WTC11 (cell line): ENCODE results near the gene HSPA12A. TPM values are rescaled to one million over a fixed set of nuclear protein-coding genes. Genes with fewer than 3 reads are reported as not detected.

Experiments used
- ATAC-seq: fragments of 200-7000 bp; cut with Tn5 transposase; 2 replicates; pipeline ENCODE4 v1.10.0; 2021; ENCODE audit warnings: mild to moderate bottlenecking, moderate library complexity
- CTCF ChIA-PET: fragments of 300-600 bp; sonication (Branson Sonifier 250); formaldehyde crosslinking; loops from one replicate; lab custom pipeline; 2021; ENCODE audit warnings: antibody characterized with exemption; lab: Charles Lee
- POLR2A ChIA-PET: fragments of 350-600 bp; sonication (Branson Sonifier 250); formaldehyde crosslinking; loops from one replicate; lab custom pipeline; 2021; ENCODE audit warnings: antibody characterized with exemption; lab: Charles Lee
- DNase-seq: peaks from one replicate; pipeline ENCODE4 v3.0.0; 2021; ENCODE audit warnings: low spot score
- H3K27ac Mint-ChIP-seq: 2 replicates; pipeline ENCODE4 v1.8.0; 2021; ENCODE audit warnings: mixed read lengths
- H3K27me3 Mint-ChIP-seq: 2 replicates; pipeline ENCODE4 v1.8.0; 2021; ENCODE audit warnings: low read depth, mild to moderate bottlenecking, moderate library complexity, mixed read lengths
- H3K36me3 Mint-ChIP-seq: 2 replicates; pipeline ENCODE4 v1.8.0; 2021; ENCODE audit warnings: mixed read lengths
- H3K4me1 Mint-ChIP-seq: 2 replicates; pipeline ENCODE4 v1.8.0; 2022; ENCODE audit warnings: mixed read lengths
- H3K4me3 Mint-ChIP-seq: 2 replicates; pipeline ENCODE4 v1.8.0; 2021; ENCODE audit warnings: mild to moderate bottlenecking, moderate library complexity, mixed read lengths
- H3K9me3 Mint-ChIP-seq: 2 replicates; pipeline ENCODE4 v1.8.0; 2021; ENCODE audit warnings: mixed read lengths
- AFF4 ChIP-seq: sonication (generic); formaldehyde crosslinking; IDR thresholded peaks from 2 replicates; pipeline ENCODE4 v1.8.1; 2023; ENCODE audit warnings: mild to moderate bottlenecking, missing genetic modification reagents, borderline replicate concordance
- ARID4B ChIP-seq: sonication (generic); formaldehyde crosslinking; IDR thresholded peaks from 2 replicates; pipeline ENCODE4 v1.8.0; 2023; ENCODE audit warnings: missing genetic modification reagents, mild to moderate bottlenecking, borderline replicate concordance
- CREM ChIP-seq: sonication (generic); formaldehyde crosslinking; IDR thresholded peaks from 2 replicates; pipeline ENCODE4 v1.8.1; 2022; ENCODE audit warnings: mild to moderate bottlenecking, missing genetic modification reagents, moderate library complexity
- E2F1 ChIP-seq: sonication (generic); formaldehyde crosslinking; IDR thresholded peaks from 2 replicates; pipeline ENCODE4 v1.8.0; 2022; ENCODE audit warnings: mild to moderate bottlenecking, missing genetic modification reagents
- ERG ChIP-seq: fragments of 250-450 bp; sonication (Bioruptor Pico); IDR thresholded peaks from 2 replicates; pipeline ENCODE4 v1.8.0; 2021; ENCODE audit warnings: mild to moderate bottlenecking
- FOXP4 ChIP-seq: sonication (generic); formaldehyde crosslinking; IDR thresholded peaks from 2 replicates; pipeline ENCODE4 v1.8.0; 2022; ENCODE audit warnings: mild to moderate bottlenecking, missing genetic modification reagents
- HMGA2 ChIP-seq: fragments of 250-450 bp; sonication (Bioruptor Pico); IDR thresholded peaks from 2 replicates; pipeline ENCODE4 v1.4.0; 2021; ENCODE audit warnings: mild to moderate bottlenecking, moderate library complexity
- IRF2 ChIP-seq: sonication (generic); formaldehyde crosslinking; IDR thresholded peaks from 2 replicates; pipeline ENCODE4 v1.8.0; 2022; ENCODE audit warnings: low read depth, missing genetic modification reagents, borderline replicate concordance
- JUN ChIP-seq: sonication (generic); formaldehyde crosslinking; IDR thresholded peaks from 2 replicates; pipeline ENCODE4 v1.8.0; 2023; ENCODE audit warnings: mild to moderate bottlenecking, missing genetic modification reagents
- KAT7 ChIP-seq: sonication (generic); formaldehyde crosslinking; IDR thresholded peaks from 2 replicates; pipeline ENCODE4 v1.8.1; 2023; ENCODE audit warnings: missing genetic modification reagents, mild to moderate bottlenecking, borderline replicate concordance
- MXD4 ChIP-seq: fragments of 250-450 bp; sonication (Bioruptor Pico); IDR thresholded peaks from 2 replicates; pipeline ENCODE4 v1.8.0; 2021; ENCODE audit warnings: mild to moderate bottlenecking, moderate library complexity, borderline replicate concordance
- OVOL2 ChIP-seq: fragments of 250-450 bp; sonication (Bioruptor Pico); IDR thresholded peaks from 2 replicates; pipeline ENCODE4 v1.9.0; 2021; ENCODE audit warnings: mild to moderate bottlenecking, borderline replicate concordance
- SMAD3 ChIP-seq: sonication (generic); formaldehyde crosslinking; IDR thresholded peaks from 2 replicates; pipeline ENCODE4 v1.8.0; 2022; ENCODE audit warnings: missing genetic modification reagents, mild to moderate bottlenecking, borderline replicate concordance
- SOX15 ChIP-seq: fragments of 250-450 bp; sonication (Bioruptor Pico); IDR thresholded peaks from 2 replicates; pipeline ENCODE4 v1.9.0; 2021; ENCODE audit warnings: mild to moderate bottlenecking
- TEAD4 ChIP-seq: sonication (generic); formaldehyde crosslinking; IDR thresholded peaks from 2 replicates; pipeline ENCODE4 v1.8.0; 2022; ENCODE audit warnings: mild to moderate bottlenecking, missing genetic modification reagents
- ZNF219 ChIP-seq: sonication (generic); formaldehyde crosslinking; IDR thresholded peaks from 2 replicates; pipeline ENCODE4 v1.8.0; 2023; ENCODE audit warnings: missing genetic modification reagents, mild to moderate bottlenecking, borderline replicate concordance
- ZNF263 ChIP-seq: sonication (generic); formaldehyde crosslinking; IDR thresholded peaks from 2 replicates; pipeline ENCODE4 v1.8.1; 2022; ENCODE audit warnings: low read depth, mild to moderate bottlenecking, moderate library complexity, missing genetic modification reagents
- ZNF281 ChIP-seq: sonication (generic); formaldehyde crosslinking; IDR thresholded peaks from 2 replicates; pipeline ENCODE4 v1.8.0; 2023; ENCODE audit warnings: mild to moderate bottlenecking, missing genetic modification reagents
- ZNF396 ChIP-seq: fragments of 250-450 bp; sonication (Bioruptor Pico); IDR thresholded peaks from 2 replicates; pipeline ENCODE4 v1.8.0; 2021; ENCODE audit warnings: mild to moderate bottlenecking, moderate library complexity, borderline replicate concordance
- ZNF416 ChIP-seq: fragments of 250-450 bp; sonication (Bioruptor Pico); IDR thresholded peaks from 2 replicates; pipeline ENCODE4 v1.9.0; 2021; ENCODE audit warnings: mild to moderate bottlenecking, inconsistent platforms
- total RNA-seq: library from RNA; stranded (reverse); gene quantifications from 3 replicates; pipeline ENCODE4 v1.2.3, GENCODE V29; 2021

The HSPA12A gene
- total RNA-seq, 1 experiment from 2014 or later: 7.2 TPM

GRCh38 chr10:116668446-116668845, 73.9 kb downstream of the HSPA12A start:
- no peaks in the 10 kb centered on the region for H3K27me3 Mint-ChIP-seq
- ATAC-seq (no peak), DNase-seq (no peak)
- peaks cover 40% of the 10 kb centered on the region for H3K4me1 Mint-ChIP-seq
- no peak overlapping the region for H3K4me3 Mint-ChIP-seq
- H3K27ac Mint-ChIP-seq: no peak overlapping the region
- CTCF ChIA-PET: no interaction called here
- peaks cover 6% of the 10 kb centered on the region for H3K9me3 Mint-ChIP-seq
- POLR2A ChIA-PET: no interaction called here
- no peak for TF ChIP-seq CREM (CRISPR knock-in tag)
- TF ChIP-seq ZNF263 (CRISPR knock-in tag): no peak
- TF ChIP-seq ZNF281 (CRISPR knock-in tag): no peak
- TF ChIP-seq ARID4B (CRISPR knock-in tag): no peak
- no peak for TF ChIP-seq TEAD4 (CRISPR knock-in tag)
- no peak for TF ChIP-seq MXD4
- no peak for TF ChIP-seq AFF4
- no peak for TF ChIP-seq SOX15 (CRISPR knock-in tag)
- TF ChIP-seq FOXP4 (CRISPR knock-in tag): no peak
- TF ChIP-seq OVOL2 (CRISPR knock-in tag): no peak
- no peak for TF ChIP-seq ZNF416
- TF ChIP-seq JUN (CRISPR knock-in tag): no peak
- TF ChIP-seq KAT7 (CRISPR knock-in tag): no peak
- TF ChIP-seq E2F1 (CRISPR knock-in tag): no peak
- no peak for TF ChIP-seq HMGA2 (CRISPR knock-in tag)
- TF ChIP-seq SMAD3 (CRISPR knock-in tag): no peak
- no peak for TF ChIP-seq IRF2 (CRISPR knock-in tag)
- TF ChIP-seq ZNF219 (CRISPR knock-in tag): no peak
- no peak for TF ChIP-seq ZNF396 (CRISPR knock-in tag)
- TF ChIP-seq ERG: no peak
- peaks cover 28% of the 10 kb centered on the region for H3K36me3 Mint-ChIP-seq
